DOHH2 (cell line): ENCODE results near the gene ABCB6.
"Not testable (repeated sequence)": the region's sequence is repeated elsewhere in the genome, so short reads cannot be mapped to it uniquely, and the experiment has no call there.

ENCODE experiments used
- CTCF ChIP-seq: fragments of 200-600 bp; sonication (generic); IDR thresholded peaks from one replicate; pipeline ENCODE4 v1.5.1; 2014; ENCODE audit warnings: antibody characterized with exemption, mild to moderate bottlenecking, low read depth, low read length; ENCODE audit not compliant: poor library complexity, severe bottlenecking
- EZH2phosphoT487 ChIP-seq: fragments of 200-600 bp; sonication (generic); IDR thresholded peaks from 2 replicates; pipeline ENCODE4 v1.6.1; 2017; ENCODE audit warnings: borderline replicate concordance, mild to moderate bottlenecking, antibody characterized with exemption, low read length, moderate library complexity, mixed read lengths

DNA sequence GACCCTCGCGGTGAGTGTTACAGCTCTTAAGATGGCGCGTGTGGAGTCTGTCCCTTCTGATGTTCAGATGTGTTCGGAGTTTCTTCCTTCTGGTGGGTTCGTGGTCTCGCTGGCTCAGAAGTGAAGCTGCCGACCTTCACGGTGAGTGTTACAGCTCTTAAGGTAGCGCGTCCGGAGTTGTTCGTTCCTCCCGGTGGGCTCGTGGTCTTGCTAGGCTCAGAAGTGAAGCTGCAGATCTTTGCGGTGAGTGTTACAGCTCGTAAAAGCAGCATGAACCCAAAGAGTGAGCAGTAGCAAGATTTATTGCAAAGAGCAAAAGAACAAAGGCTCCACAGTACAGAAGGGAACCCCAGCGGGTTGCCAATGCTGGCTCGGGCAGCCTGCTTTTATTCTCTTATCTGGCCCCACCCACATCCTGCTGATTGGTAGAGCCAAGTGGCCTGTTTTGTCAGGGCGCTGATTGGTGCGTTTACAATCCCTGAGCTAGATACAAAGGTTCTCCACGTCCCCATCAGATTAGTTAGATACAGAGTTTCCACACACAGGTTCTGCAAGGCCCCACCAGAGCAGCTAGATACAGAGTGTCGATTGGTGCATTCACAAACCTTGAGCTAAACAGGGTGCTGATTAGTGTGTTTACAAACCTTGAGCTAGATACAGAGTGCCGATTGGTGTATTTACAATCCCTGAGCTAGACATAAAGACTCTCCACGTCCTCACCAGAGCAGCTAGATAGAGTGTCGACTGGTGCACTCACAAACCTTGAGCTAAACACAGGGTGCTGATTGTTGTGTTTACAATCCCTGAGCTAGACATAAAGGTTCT, 18.0 kb downstream of the ABCB6 start:
- TF ChIP-seq CTCF, EZH2phosphoT487: not testable (repeated sequence)
